Gastrocnemius medialis (tissue), 4 donors: ENCODE measurements around the gene INF2. TPM values are rescaled to one million over a fixed set of nuclear protein-coding genes. Genes with fewer than 3 reads are reported as not detected.

ENCODE experiments used
- ATAC-seq, 2 donors: fragments of 150-250 bp; one replicate each; pipeline ENCODE4 v1.9.1; 2016
- DNase-seq, 2 donors: peaks; one replicate each; pipeline ENCODE4 v3.0.0-alpha.2; 2019
- H3K27ac ChIP-seq, 4 donors: fragments of 200-600 bp; sonication (generic); 1 replicate in 1 of 4; 2 replicates in 3 of 4; pipeline ENCODE4 v1.5.1; 2016 to 2018; ENCODE audit warnings: mild to moderate bottlenecking in 2 of 4, moderate library complexity in 1 of 4
- H3K27me3 ChIP-seq, 3 donors: fragments of 200-600 bp; sonication (generic) in 2 of 3; 1 replicate in 1 of 3; 2 replicates in 2 of 3; pipeline versions ENCODE4 v1.5.1 to v1.6.0; 2016 to 2019; ENCODE audit warnings: mild to moderate bottlenecking in 1 of 3, moderate library complexity in 1 of 3
- H3K36me3 ChIP-seq, 2 donors: fragments of 200-600 bp; sonication (generic) in 1 of 2; one replicate each; pipeline ENCODE4 v1.5.1; 2017 to 2018
- H3K4me1 ChIP-seq, 2 donors: fragments of 200-600 bp; sonication (generic) in 1 of 2; one replicate each; pipeline ENCODE4 v1.5.1; 2016 to 2017; ENCODE audit warnings: mild to moderate bottlenecking in 2 of 2
- H3K4me3 ChIP-seq, 4 donors: fragments of 200-600 bp; sonication (generic) in 3 of 4; 1 replicate in 1 of 4; 2 replicates in 3 of 4; pipeline ENCODE4 v1.5.1; 2016 to 2019; ENCODE audit warnings: mild to moderate bottlenecking in 2 of 4
- H3K9me3 ChIP-seq, 3 donors: fragments of 200-600 bp; sonication (generic) in 2 of 3; 1 replicate in 1 of 3; 2 replicates in 2 of 3; pipeline ENCODE4 v1.5.1; 2016 to 2019
- POLR2A ChIP-seq, 2 donors: fragments of 450-650 bp; IDR thresholded peaks; one replicate each; pipeline ENCODE4 v1.6.1; 2017; ENCODE audit warnings: antibody characterized with exemption in 2 of 2, mild to moderate bottlenecking in 2 of 2, moderate library complexity in 2 of 2
- in situ Hi-C, 4 donors: fragments of 200-750 bp; cut with MboI; loops; one replicate each; pipeline versions ENCODE4 v1.15.0 to v1.8.0; 2017; ENCODE audit warnings: low sequenced_read_pairs in 4 of 4
- intact Hi-C: fragments of 100-400 bp; cut with DNase I; formaldehyde crosslinking; loops from one replicate; pipeline ENCODE4 v1.15.1; 2023; ENCODE audit warnings: low total_unique reads
- total RNA-seq, 4 donors: library from RNA; depleted of rRNA; stranded (reverse); fragments of >200 nt; gene quantifications; one replicate each; pipeline versions ENCODE4 v1.1.0 to v1.2.3, GENCODE V29; 2016
- TF ChIP-seq, protein P1 (sequence below), 5 experiments: fragments of 450-650 bp in 3 of 5; fragments of 200-600 bp in 2 of 5; sonication (generic) in 2 of 5; IDR thresholded peaks in 4 of 5; conservative IDR thresholded peaks in 1 of 5; 1 replicate in 4 of 5; 2 replicates in 1 of 5; pipeline ENCODE4 v1.5.1; 2016 to 2019; ENCODE audit warnings: antibody characterized with exemption in 5 of 5, mild to moderate bottlenecking in 3 of 5, moderate library complexity in 3 of 5

Gene INF2
- total RNA-seq, 4 donors from 2014 or later = 11.6 to 34.6 (median 19.7) TPM

DNA sequence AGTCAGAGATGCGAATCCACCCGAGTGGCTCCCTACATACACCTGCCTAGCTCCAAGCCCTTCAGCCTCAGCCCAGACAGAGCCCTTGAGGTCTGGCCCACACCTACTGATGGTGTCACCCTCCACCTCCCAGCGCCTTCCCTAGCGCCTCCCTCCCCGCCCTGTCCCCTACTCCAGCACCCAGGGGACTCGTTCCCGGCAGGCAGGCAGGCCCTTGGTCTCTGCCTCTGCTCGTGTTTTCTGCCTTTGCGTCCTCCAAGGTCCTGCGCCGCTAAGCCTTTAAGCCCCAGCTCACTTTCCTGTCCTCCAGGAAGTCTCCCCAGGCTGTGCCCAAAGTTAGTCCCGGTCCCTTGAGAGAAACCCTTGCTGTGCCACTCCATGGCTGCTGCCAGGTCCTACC, 12.7 kb downstream of the INF2 start:
- TF ChIP-seq, protein P1, sequence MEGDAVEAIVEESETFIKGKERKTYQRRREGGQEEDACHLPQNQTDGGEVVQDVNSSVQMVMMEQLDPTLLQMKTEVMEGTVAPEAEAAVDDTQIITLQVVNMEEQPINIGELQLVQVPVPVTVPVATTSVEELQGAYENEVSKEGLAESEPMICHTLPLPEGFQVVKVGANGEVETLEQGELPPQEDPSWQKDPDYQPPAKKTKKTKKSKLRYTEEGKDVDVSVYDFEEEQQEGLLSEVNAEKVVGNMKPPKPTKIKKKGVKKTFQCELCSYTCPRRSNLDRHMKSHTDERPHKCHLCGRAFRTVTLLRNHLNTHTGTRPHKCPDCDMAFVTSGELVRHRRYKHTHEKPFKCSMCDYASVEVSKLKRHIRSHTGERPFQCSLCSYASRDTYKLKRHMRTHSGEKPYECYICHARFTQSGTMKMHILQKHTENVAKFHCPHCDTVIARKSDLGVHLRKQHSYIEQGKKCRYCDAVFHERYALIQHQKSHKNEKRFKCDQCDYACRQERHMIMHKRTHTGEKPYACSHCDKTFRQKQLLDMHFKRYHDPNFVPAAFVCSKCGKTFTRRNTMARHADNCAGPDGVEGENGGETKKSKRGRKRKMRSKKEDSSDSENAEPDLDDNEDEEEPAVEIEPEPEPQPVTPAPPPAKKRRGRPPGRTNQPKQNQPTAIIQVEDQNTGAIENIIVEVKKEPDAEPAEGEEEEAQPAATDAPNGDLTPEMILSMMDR (IDR thresholded peaks at IDR 0.05 in 4 of 5, conservative IDR thresholded peaks at IDR 0.05 in 1 of 5) = no peak
- no peak for TF ChIP-seq POLR2A (IDR thresholded peaks at IDR 0.05)
- H3K9me3 ChIP-seq = no peaks in the 10 kb centered on the region
- peak overlapping the region in 1 of 4 donors; percentile 9 for H3K27ac ChIP-seq
- DNase-seq (no peak), ATAC-seq (no peak)
- intact Hi-C loops (no loop called here), in situ Hi-C loops (no loop called here)
- no peak overlapping the region for H3K4me3 ChIP-seq
- H3K36me3 ChIP-seq = peaks cover 0 to 10% of the 10 kb centered on the region in 2 donors
- H3K4me1 ChIP-seq = peaks cover 12 to 15% of the 10 kb centered on the region in 2 donors
- H3K27me3 ChIP-seq = no peaks in the 10 kb centered on the region

GRCh38 chr14:104702673-104703072, 13.3 kb downstream of the INF2 start:
- no peak for ATAC-seq
- no peak overlapping the region for H3K27ac ChIP-seq
- peaks cover 11 to 12% of the 10 kb centered on the region in 2 donors for H3K4me1 ChIP-seq
- H3K36me3 ChIP-seq = peaks cover 0 to 10% of the 10 kb centered on the region in 2 donors
- intact Hi-C loops (no loop called here), in situ Hi-C loops (no loop called here)
- H3K27me3 ChIP-seq = no peaks in the 10 kb centered on the region
- DNase-seq = no peak
- no peak overlapping the region for H3K4me3 ChIP-seq
- no peaks in the 10 kb centered on the region for H3K9me3 ChIP-seq
- TF ChIP-seq POLR2A (IDR thresholded peaks at IDR 0.05) = no peak
- TF ChIP-seq, protein P1 (IDR thresholded peaks at IDR 0.05 in 4 of 5, conservative IDR thresholded peaks at IDR 0.05 in 1 of 5) = no peak

- TF ChIP-seq POLR2A (IDR thresholded peaks at IDR 0.05) = no peak
- DNase-seq (no peak), ATAC-seq (no peak)
- Histone ChIP-seq H3K27me3 (no peaks in the 10 kb centered on the region), H3K36me3 (peaks cover 0 to 10% of the 10 kb centered on the region in 2 donors), H3K4me3 (no peak overlapping the region), H3K27ac (no peak overlapping the region), H3K9me3 (no peaks in the 10 kb centered on the region), H3K4me1 (peaks cover 8 to 10% of the 10 kb centered on the region in 2 donors)
- intact Hi-C loops = no loop called here
- in situ Hi-C loops = no loop called here
Observed at GRCh38 chr14:104703269-104703668, 13.9 kb downstream of the INF2 start.

DNA sequence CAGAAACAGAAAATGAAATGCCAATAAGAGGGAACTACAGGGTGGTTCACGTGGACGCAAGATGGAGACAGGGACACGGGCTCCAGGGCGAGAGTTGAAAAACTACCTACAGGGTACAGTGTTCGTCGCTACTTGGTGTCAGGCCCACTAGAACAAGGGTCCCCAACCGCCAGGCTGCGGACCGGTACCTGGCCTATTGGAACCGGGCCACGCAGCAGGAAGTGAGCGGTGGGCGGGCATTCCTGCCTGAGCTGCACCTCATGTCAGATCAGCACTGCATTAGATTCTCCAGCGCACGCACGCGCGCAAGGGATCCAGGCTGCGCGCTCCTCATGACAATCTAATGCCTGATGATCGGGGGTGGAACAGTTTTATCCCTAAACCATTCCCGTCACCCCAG, 14.8 kb downstream of the INF2 start:
- DNase-seq = no peak
- H3K27ac ChIP-seq = no peak overlapping the region
- no peak for TF ChIP-seq POLR2A (IDR thresholded peaks at IDR 0.05)
- TF ChIP-seq, protein P1 (IDR thresholded peaks at IDR 0.05 in 4 of 5, conservative IDR thresholded peaks at IDR 0.05 in 1 of 5) = no peak
- in situ Hi-C loops = no loop called here
- H3K4me1 ChIP-seq = peaks cover under 1 to 10% of the 10 kb centered on the region in 2 donors
- no peaks in the 10 kb centered on the region for H3K27me3 ChIP-seq
- H3K9me3 ChIP-seq = no peaks in the 10 kb centered on the region
- no peak for ATAC-seq
- no peak overlapping the region for H3K4me3 ChIP-seq
- intact Hi-C loops = no loop called here
- H3K36me3 ChIP-seq = peaks cover 0 to 10% of the 10 kb centered on the region in 2 donors

GRCh38 chr14:104705340-104706047, 16.1 kb downstream of the INF2 start:
- intact Hi-C loops = no loop called here
- peaks cover 0 to 10% of the 10 kb centered on the region in 2 donors for H3K36me3 ChIP-seq
- in situ Hi-C loops = loop anchor here in 2 of 4 donors (5.0 kb wide), 1 partner anchor 58 kb away; no protein-coding TSS in a partner anchor

More at GRCh38 chr14:104705340-104706047, 16.1 kb downstream of the INF2 start:
- Histone ChIP-seq H3K27ac (no peak overlapping the region), H3K27me3 (no peaks in the 10 kb centered on the region), H3K4me1 (peaks cover 0 to 15% of the 10 kb centered on the region in 2 donors), H3K4me3 (no peak overlapping the region), H3K9me3 (no peaks in the 10 kb centered on the region)
- ATAC-seq (no peak), DNase-seq (no peak)
- TF ChIP-seq, protein P1 (IDR thresholded peaks at IDR 0.05 in 4 of 5, conservative IDR thresholded peaks at IDR 0.05 in 1 of 5) = no peak
- no peak for TF ChIP-seq POLR2A (IDR thresholded peaks at IDR 0.05)
